NCI-H2081 (cell line): ENCODE data around the gene CDSN.
A peak's percentile ranks its signal among the peaks of the same experiment; 100 is the strongest.

ENCODE experiments used
- DNase-seq, 2 experiments: peaks; one replicate each; lab custom pipeline; 2025; lab: John Stamatoyannopoulos, UW

Gene CDSN

GRCh38 chr6:31116661-31117385, 3.4 kb downstream of the CDSN start:
- no peak for DNase-seq

GRCh38 chr6:31115941-31116560, 4.2 kb downstream of the CDSN start:
- no peak for DNase-seq

- no peak for DNase-seq
These were observed 5.0 kb downstream of the CDSN start for GRCh38 chr6:31114970-31115849.

GRCh38 chr6:31114541-31114878, 5.7 kb downstream of the CDSN start, which contains the start of gene PSORS1C1:
Gene PSORS1C1, plus strand, starts transcription at chr6:31114800. Its CDS starts 14,833 bp downstream, at chr6:31129633.
- no peak for DNase-seq

- DNase-seq: no peak
These were observed 6.2 kb downstream of the CDSN start for GRCh38 chr6:31113861-31114540.

- DNase-seq: no peak
These were observed 7.8 kb downstream of the CDSN start, which contains the start of gene C6orf15 for GRCh38 chr6:31112478-31112877. Gene C6orf15, minus strand, starts transcription at chr6:31112575. Its CDS starts 20 bp downstream, at chr6:31112555.

GRCh38 chr6:31111712-31112111, 8.5 kb downstream of the CDSN start:
- no peak for DNase-seq

- no peak for DNase-seq
These were observed 9.2 kb downstream of the CDSN start for GRCh38 chr6:31110825-31111582.

GRCh38 chr6:31107052-31107451, 13.2 kb downstream of the CDSN start:
- DNase-seq: no peak

- no peak for DNase-seq
These were observed 17.1 kb downstream of the CDSN start for GRCh38 chr6:31103136-31103535.

- no peak for DNase-seq
These were observed 21.8 kb downstream of the CDSN start for GRCh38 chr6:31098449-31098938.

GRCh38 chr6:31096656-31097055, 23.6 kb downstream of the CDSN start:
- no peak for DNase-seq

- no peak for DNase-seq
These were observed 24.0 kb downstream of the CDSN start for GRCh38 chr6:31096215-31096614.

- peak; percentile 19 to 65 for DNase-seq
These were observed 25.8 kb downstream of the CDSN start for GRCh38 chr6:31094389-31094881.

GRCh38 chr6:31092769-31093505, 27.3 kb downstream of the CDSN start:
- DNase-seq: no peak

GRCh38 chr6:31092238-31092637, 28.0 kb downstream of the CDSN start:
- no peak for DNase-seq

- no peak for DNase-seq
These were observed 28.6 kb downstream of the CDSN start for GRCh38 chr6:31091680-31092079.

GRCh38 chr6:31090973-31091364, 29.3 kb downstream of the CDSN start:
- DNase-seq: no peak

GRCh38 chr6:31090275-31090972, 29.8 kb downstream of the CDSN start:
- DNase-seq: no peak
